Measurements from ENCODE around the gene BIRC2. TPM values are rescaled to one million over a fixed set of nuclear protein-coding genes. Genes with fewer than 3 reads are reported as not detected.

BIRC2 gene
- polyA plus RNA-seq, 1 experiment, result 34.5 TPM

DNA sequence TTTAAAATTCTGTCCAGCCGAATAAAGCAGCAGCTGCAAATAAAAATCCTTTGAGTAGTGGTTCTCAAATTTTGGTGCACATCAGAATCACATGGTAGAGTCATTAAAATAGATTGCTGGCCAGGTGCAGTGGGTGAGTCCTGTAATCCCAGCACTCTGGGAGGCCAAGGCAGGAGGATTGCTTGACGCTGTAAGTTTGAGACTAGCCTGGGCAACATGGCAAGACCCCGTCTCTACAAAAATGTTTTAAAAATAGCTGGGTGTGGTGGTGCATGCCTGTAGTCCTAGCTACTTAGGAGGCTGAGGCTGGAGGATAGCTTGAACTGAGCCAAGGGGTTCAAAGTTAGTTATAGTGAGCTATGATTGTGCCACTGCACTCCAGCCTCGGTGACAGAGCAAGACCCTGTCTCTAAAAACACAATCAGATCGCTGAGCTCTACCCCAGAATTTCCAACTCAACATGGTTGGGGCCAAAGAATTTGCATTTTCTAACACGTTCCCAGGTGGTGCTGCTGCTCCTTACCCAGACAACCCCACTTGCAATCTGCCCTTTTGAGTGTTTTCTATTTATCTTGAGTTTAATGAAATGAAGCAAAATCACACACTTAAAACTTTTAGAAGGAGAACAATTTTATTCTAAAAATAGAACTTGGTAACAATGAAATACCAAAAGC is 48.8 kb downstream of the BIRC2 start:
- H3K4me3 ChIP-seq (ENCODE audit: low read depth, low read length), result no peak overlapping the region
- no peak for DNase-seq (ENCODE audit: low read depth)
- no peaks in the 10 kb centered on the region for H3K27me3 ChIP-seq (ENCODE audit: control insufficient read depth, insufficient read depth, low read length)
- ChIA-PET POLR2A (interaction anchor here (0.8 kb wide), 1 partner anchor 51 kb away, joined by 4 read pairs; no protein-coding TSS in a partner anchor), CTCF (interaction anchor here (0.8 to 1.5 kb wide), 3 partner anchors 14 to 100 kb away, joined by 3 to 5 read pairs (median 5); no protein-coding TSS in a partner anchor)
- TF ChIP-seq, protein P1, sequence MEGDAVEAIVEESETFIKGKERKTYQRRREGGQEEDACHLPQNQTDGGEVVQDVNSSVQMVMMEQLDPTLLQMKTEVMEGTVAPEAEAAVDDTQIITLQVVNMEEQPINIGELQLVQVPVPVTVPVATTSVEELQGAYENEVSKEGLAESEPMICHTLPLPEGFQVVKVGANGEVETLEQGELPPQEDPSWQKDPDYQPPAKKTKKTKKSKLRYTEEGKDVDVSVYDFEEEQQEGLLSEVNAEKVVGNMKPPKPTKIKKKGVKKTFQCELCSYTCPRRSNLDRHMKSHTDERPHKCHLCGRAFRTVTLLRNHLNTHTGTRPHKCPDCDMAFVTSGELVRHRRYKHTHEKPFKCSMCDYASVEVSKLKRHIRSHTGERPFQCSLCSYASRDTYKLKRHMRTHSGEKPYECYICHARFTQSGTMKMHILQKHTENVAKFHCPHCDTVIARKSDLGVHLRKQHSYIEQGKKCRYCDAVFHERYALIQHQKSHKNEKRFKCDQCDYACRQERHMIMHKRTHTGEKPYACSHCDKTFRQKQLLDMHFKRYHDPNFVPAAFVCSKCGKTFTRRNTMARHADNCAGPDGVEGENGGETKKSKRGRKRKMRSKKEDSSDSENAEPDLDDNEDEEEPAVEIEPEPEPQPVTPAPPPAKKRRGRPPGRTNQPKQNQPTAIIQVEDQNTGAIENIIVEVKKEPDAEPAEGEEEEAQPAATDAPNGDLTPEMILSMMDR (IDR thresholded peaks at IDR 0.05; ENCODE audit: insufficient read depth, low read depth, low read length), result no peak
- H3K36me3 ChIP-seq (ENCODE audit: control insufficient read depth, insufficient read depth, low read length), result peaks cover 12% of the 10 kb centered on the region

DNA sequence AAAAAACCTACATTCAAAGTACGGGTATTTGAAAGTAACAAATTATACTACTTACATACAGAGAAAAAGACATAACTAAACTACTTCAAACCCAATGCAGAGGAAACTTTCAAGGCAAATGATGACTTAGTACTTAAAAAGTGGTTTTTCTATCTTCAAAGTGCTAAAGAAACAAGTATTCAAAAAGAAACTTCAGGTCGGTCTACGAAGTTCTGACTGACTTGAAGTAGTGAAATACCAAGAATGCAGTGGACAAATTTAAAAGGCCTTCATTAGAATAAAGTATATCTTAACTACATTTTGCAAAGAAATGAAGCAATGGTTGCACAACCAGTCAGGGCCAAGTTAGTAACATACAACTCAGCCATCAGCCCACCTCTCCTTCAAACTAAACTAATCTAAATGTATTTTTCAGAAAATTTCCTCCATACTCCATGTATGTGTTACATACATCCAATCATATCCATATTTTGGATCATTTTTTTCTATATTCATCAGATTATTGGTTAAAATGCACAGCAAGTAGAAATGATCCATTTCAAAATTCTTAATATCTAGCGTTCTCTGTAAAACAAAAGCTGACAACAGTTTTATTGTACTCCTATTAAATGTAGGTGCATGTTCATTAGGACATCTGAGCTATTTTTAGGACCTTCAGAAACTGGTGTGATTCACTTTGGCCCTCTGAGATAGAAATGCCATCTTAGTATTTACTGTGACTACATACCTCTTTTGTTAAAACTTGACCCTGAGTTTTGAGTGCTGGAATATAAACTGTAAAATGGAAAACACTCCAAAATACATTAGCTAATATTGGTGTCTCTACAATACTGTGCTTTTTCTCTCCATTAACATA is 49.9 kb downstream of the BIRC2 start:
- TF ChIP-seq, protein P1 (IDR thresholded peaks at IDR 0.05; ENCODE audit: insufficient read depth, low read depth, low read length), result no peak
- H3K27me3 ChIP-seq (ENCODE audit: control insufficient read depth, insufficient read depth, low read length), result no peaks in the 10 kb centered on the region
- ChIA-PET CTCF (interaction anchor here (1.2 to 1.3 kb wide), 2 partner anchors 11 to 83 kb away, joined by 3 read pairs; no protein-coding TSS in a partner anchor), POLR2A (no interaction called here)
- H3K4me3 ChIP-seq (ENCODE audit: low read depth, low read length), result no peak overlapping the region
- DNase-seq (ENCODE audit: low read depth), result no peak
- peaks cover 8% of the 10 kb centered on the region for H3K36me3 ChIP-seq (ENCODE audit: control insufficient read depth, insufficient read depth, low read length)

DNA sequence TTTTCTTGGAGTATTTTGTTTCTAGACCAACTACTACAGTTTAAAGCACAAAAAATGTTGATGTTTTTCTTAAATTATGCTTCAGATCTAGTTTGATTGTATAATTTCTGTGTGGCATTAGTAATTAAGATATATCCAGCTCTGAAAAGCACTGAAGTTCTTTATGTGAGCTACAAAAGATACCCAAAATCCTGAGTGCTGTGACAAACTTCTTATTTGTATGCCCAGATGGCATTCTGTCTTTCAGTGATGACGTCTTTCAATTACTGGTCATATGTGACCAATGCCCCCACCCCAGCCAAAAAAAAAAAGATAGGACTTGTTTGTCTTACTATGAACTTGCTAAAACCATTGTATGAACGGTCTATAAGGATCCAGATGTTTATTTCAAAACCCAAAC is 51.3 kb downstream of the BIRC2 start:
- CTCF ChIA-PET, result interaction anchor here (1.2 to 3.8 kb wide), 3 partner anchors 8 to 12 kb away, joined by 3 to 35 read pairs (median 4); no protein-coding TSS in a partner anchor
- peaks cover 6% of the 10 kb centered on the region for H3K36me3 ChIP-seq (ENCODE audit: control insufficient read depth, insufficient read depth, low read length)

DNA sequence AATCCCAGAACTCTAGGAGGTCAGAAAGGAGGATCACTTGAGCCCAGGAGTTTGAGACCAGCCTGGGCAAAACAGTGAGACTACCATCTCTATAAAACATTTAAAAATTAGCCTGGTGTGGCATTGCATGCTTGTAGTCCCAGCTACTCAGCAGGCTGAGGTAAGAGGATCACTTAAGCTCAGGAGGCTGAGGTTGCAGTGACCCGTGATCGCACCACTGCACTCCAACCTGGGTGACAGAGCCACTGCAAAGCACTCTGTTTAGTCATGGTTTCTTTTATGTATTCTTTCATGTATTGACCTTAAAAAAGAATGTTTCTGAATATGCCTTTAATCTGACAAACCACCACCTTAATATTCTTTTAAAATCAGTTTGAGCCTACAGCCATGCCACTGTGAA is 52.2 kb downstream of the BIRC2 start:
- CTCF ChIA-PET, result interaction anchor here (1.2 to 3.8 kb wide), 2 partner anchors 9 to 11 kb away, joined by 4 to 35 read pairs; no protein-coding TSS in a partner anchor
- no peak for DNase-seq (ENCODE audit: low read depth)
- peaks cover 4% of the 10 kb centered on the region for H3K36me3 ChIP-seq (ENCODE audit: control insufficient read depth, insufficient read depth, low read length)
- POLR2A ChIA-PET, result interaction anchor here (1.2 kb wide), 1 partner anchor 10 kb away, joined by 3 read pairs; no protein-coding TSS in a partner anchor
- H3K27me3 ChIP-seq (ENCODE audit: control insufficient read depth, insufficient read depth, low read length), result no peaks in the 10 kb centered on the region
- TF ChIP-seq, protein P1 (IDR thresholded peaks at IDR 0.05; ENCODE audit: insufficient read depth, low read depth, low read length), result no peak
- H3K4me3 ChIP-seq (ENCODE audit: low read depth, low read length), result no peak overlapping the region

More for the DNA sequence above, 51.3 kb downstream of the BIRC2 start:
- TF ChIP-seq, protein P1 (IDR thresholded peaks at IDR 0.05; ENCODE audit: insufficient read depth, low read depth, low read length), result no peak
- no peak for DNase-seq (ENCODE audit: low read depth)
- POLR2A ChIA-PET, result no interaction called here
- H3K27me3 ChIP-seq (ENCODE audit: control insufficient read depth, insufficient read depth, low read length), result no peaks in the 10 kb centered on the region
- no peak overlapping the region for H3K4me3 ChIP-seq (ENCODE audit: low read depth, low read length)

DNA sequence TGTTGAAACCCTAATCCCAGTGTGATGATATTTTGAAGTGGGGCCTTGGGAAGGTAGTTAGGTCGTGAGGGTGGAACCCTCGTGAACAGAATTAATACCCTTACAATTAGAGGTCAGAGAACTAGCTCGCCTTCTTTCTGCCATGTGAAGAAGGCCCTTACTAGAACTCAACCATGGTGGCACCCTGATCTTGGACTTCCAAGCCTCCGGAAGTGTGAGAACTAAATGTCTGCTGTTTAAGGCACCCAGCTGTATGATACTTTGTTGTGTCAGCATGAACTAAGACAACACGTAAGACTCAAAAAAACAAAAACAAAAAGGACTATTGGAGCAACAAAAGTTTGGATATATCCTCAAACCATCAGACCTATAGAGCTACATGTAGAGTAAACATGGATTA is 53.6 kb downstream of the BIRC2 start:
- CTCF ChIA-PET, result interaction anchor here (3.8 kb wide), 1 partner anchor 11 kb away, joined by 35 read pairs; no protein-coding TSS in a partner anchor
- POLR2A ChIA-PET, result interaction anchor here (0.7 kb wide), 1 partner anchor 11 kb away, joined by 3 read pairs; no protein-coding TSS in a partner anchor
- Histone ChIP-seq H3K27me3 (ENCODE audit: control insufficient read depth, insufficient read depth, low read length) (no peaks in the 10 kb centered on the region), H3K36me3 (ENCODE audit: control insufficient read depth, insufficient read depth, low read length) (peaks cover 4% of the 10 kb centered on the region), H3K4me3 (ENCODE audit: low read depth, low read length) (no peak overlapping the region)
- TF ChIP-seq, protein P1 (IDR thresholded peaks at IDR 0.05; ENCODE audit: insufficient read depth, low read depth, low read length), result no peak
- no peak for DNase-seq (ENCODE audit: low read depth)
